HG02588 (cell line): Measurements from ENCODE around the gene CCN5.
"Not testable (repeated sequence)": the region's sequence is repeated elsewhere in the genome, so short reads cannot be mapped to it uniquely, and the experiment has no call there.

Experiments used
- ATAC-seq: cut with Tn5 transposase; IDR thresholded peaks from one replicate; pipeline ENCODE4 v1.9.1; 2021; ENCODE audit warnings: mild to moderate bottlenecking, moderate library complexity; ENCODE audit not compliant: unreplicated experiment

Gene CCN5

GRCh38 chr20:44714701-44715498 is at the start of gene CCN5:
TSS of gene CCN5 (plus strand) at chr20:44715369. CDS start at chr20:44715391, 22 bp downstream.
- no peak for ATAC-seq

- ATAC-seq = no peak
These were observed 49.1 kb upstream of the CCN5 start for GRCh38 chr20:44666066-44666465.

- ATAC-seq = not testable (repeated sequence)
These were observed 44.3 kb upstream of the CCN5 start for GRCh38 chr20:44670851-44671250.

GRCh38 chr20:44671541-44671940 is 43.6 kb upstream of the CCN5 start:
- not testable (repeated sequence) for ATAC-seq

GRCh38 chr20:44672318-44672902 is 42.8 kb upstream of the CCN5 start:
- ATAC-seq = not testable (repeated sequence)

GRCh38 chr20:44678242-44678641 is 36.9 kb upstream of the CCN5 start:
- no peak for ATAC-seq

- no peak for ATAC-seq
These were observed 36.1 kb upstream of the CCN5 start for GRCh38 chr20:44678990-44679611.

- no peak for ATAC-seq
These were observed 33.2 kb upstream of the CCN5 start for GRCh38 chr20:44681796-44682566.

GRCh38 chr20:44683263-44684046 is 31.7 kb upstream of the CCN5 start:
- ATAC-seq = no peak

GRCh38 chr20:44684047-44684967 is 30.9 kb upstream of the CCN5 start:
- ATAC-seq = no peak

GRCh38 chr20:44686934-44687333 is 28.2 kb upstream of the CCN5 start:
- ATAC-seq = no peak

GRCh38 chr20:44688053-44688625 is 27.0 kb upstream of the CCN5 start:
- no peak for ATAC-seq

- ATAC-seq = no peak
These were observed 25.4 kb upstream of the CCN5 start for GRCh38 chr20:44689809-44690208.

GRCh38 chr20:44690781-44691423 is 24.3 kb upstream of the CCN5 start:
- ATAC-seq = no peak

GRCh38 chr20:44691424-44692423 is 23.4 kb upstream of the CCN5 start:
- no peak for ATAC-seq

- no peak for ATAC-seq
These were observed 22.2 kb upstream of the CCN5 start for GRCh38 chr20:44692932-44693480.

- ATAC-seq = no peak
These were observed 21.5 kb upstream of the CCN5 start for GRCh38 chr20:44693627-44694026.
